Coronary artery (tissue), 2 donors: ENCODE results near the gene PRRG2.

Experiments
- DNase-seq: peaks from one replicate; pipeline ENCODE4 v3.0.0-alpha.2; 2017; ENCODE audit warnings: low spot score
- H3K27ac ChIP-seq, 2 donors: fragments of 200-600 bp; sonication (generic); one replicate each; pipeline ENCODE4 v1.5.1; 2016 to 2019
- H3K4me3 ChIP-seq: fragments of 200-600 bp; sonication (generic); 2 replicates; pipeline ENCODE4 v1.5.1; 2016; ENCODE audit warnings: mild to moderate bottlenecking, moderate library complexity
- CTCF ChIP-seq: fragments of 200-600 bp; sonication (generic); IDR thresholded peaks from one replicate; pipeline ENCODE4 v1.5.1; 2019; ENCODE audit warnings: antibody characterized with exemption

Gene PRRG2

GRCh38 chr19:49637821-49638738 is 57.0 kb downstream of the PRRG2 start:
- Histone ChIP-seq H3K27ac (peak overlapping the region; percentile 98 to 99), H3K4me3 (peak overlapping the region; percentile 82)
- TF ChIP-seq CTCF: no peak
- DNase-seq: peak; percentile 95

GRCh38 chr19:49639401-49640112 is 58.4 kb downstream of the PRRG2 start:
- H3K27ac ChIP-seq: peak overlapping the region; percentile 98 to 99
- TF ChIP-seq CTCF: no peak
- H3K4me3 ChIP-seq: peak overlapping the region; percentile 82
- DNase-seq: no peak

GRCh38 chr19:49640113-49640898 is 59.2 kb downstream of the PRRG2 start, which contains the start of gene RRAS:
RRAS (minus strand) TSS chr19:49640143; CDS start chr19:49640098, 45 bp downstream.
- peak; percentile 100 for DNase-seq
- TF ChIP-seq CTCF: no peak
- Histone ChIP-seq H3K27ac (peak within 1 kb of the TSS; percentile 98 to 99), H3K4me3 (peak within 1 kb of the TSS; percentile 82)
